ENCODE results near the gene CHEK2. TPM values are rescaled to one million over a fixed set of nuclear protein-coding genes. Genes with fewer than 3 reads are reported as not detected.

Gene CHEK2
- total and polyA plus RNA-seq, 2 experiments from 2014 or later: 86.0 to 121 TPM

- Histone ChIP-seq H3K36me3 (ENCODE audit: insufficient read depth) (peaks cover 30% of the 10 kb centered on the region), H3K27ac (ENCODE audit: low read depth) (no peak overlapping the region), H4K20me1 (replicated peaks; ENCODE audit: insufficient read depth) (peaks cover 3% of the 10 kb centered on the region; the same call in 1 of the 2 replicates), H3K4me2 (no peak overlapping the region), H3K4me1 (ENCODE audit: insufficient read depth) (no peaks in the 10 kb centered on the region), H3K4me3 (no peak overlapping the region), H3F3A (replicated peaks; ENCODE audit: low read depth) (no peaks in the 10 kb centered on the region), H2AFZ (no peak overlapping the region), H3K27me3 (ENCODE audit: insufficient read depth) (no peaks in the 10 kb centered on the region), H3K79me2 (replicated peaks; ENCODE audit: insufficient read depth) (no peaks in the 10 kb centered on the region), H3K9me2 (ENCODE audit: insufficient read depth) (no peaks in the 10 kb centered on the region)
- Mint-ChIP-seq H3K9me3 (no peaks in the 10 kb centered on the region; the same call in 2 of the 3 replicates), H3K36me3 (ENCODE audit: low read depth) (peaks cover 75% of the 10 kb centered on the region), H3K4me1 (no peaks in the 10 kb centered on the region), H3K27ac (no peak overlapping the region), H3K27me3 (ENCODE audit: insufficient read depth, low read depth, poor library complexity) (peaks cover 2% of the 10 kb centered on the region), H3K4me3 (no peak overlapping the region)
- TF ChIP-seq ETS1 (IDR thresholded peaks at IDR 0.05) (no peak), EZH2 (IDR thresholded peaks at IDR 0.05; ENCODE audit: low read depth, unreplicated experiment) (no peak), REST (IDR thresholded peaks at IDR 0.05; ENCODE audit: unreplicated experiment) (no peak), ZNF462 (CRISPR knock-in tag; IDR thresholded peaks at IDR 0.05) (no peak)
- DNase-seq (ENCODE audit: low spot score) (no peak), ATAC-seq (no peak)
Measured at GRCh38 chr22:28710576-28711191, 30.9 kb downstream of the CHEK2 start.
